Urinary bladder (tissue), 4 donors: ENCODE results near the gene DNAAF2. TPM values are rescaled to one million over a fixed set of nuclear protein-coding genes. Genes with fewer than 3 reads are reported as not detected.
"Not testable (repeated sequence)": the region's sequence is repeated elsewhere in the genome, so short reads cannot be mapped to it uniquely, and the experiment has no call there.

Experiments
- DNase-seq: peaks from one replicate; pipeline ENCODE4 v3.0.0-alpha.2; 2015; ENCODE audit errors: extremely low spot score
- H3K27ac ChIP-seq: one replicate; pipeline ENCODE4 v1.5.1; 2013; ENCODE audit warnings: low read depth, mild to moderate bottlenecking, moderate library complexity
- H3K36me3 ChIP-seq: one replicate; pipeline ENCODE4 v1.6.1; 2013; ENCODE audit warnings: mild to moderate bottlenecking, moderate library complexity; ENCODE audit not compliant: insufficient read depth
- H3K4me1 ChIP-seq: one replicate; pipeline ENCODE4 v1.6.1; 2013; ENCODE audit warnings: mild to moderate bottlenecking, moderate library complexity; ENCODE audit not compliant: insufficient read depth
- H3K4me3 ChIP-seq: one replicate; pipeline ENCODE4 v1.5.1; 2013; ENCODE audit warnings: low read depth, low read length
- WGBS: extraction: QIAGEN DNeasy Blood & Tissue Kit; methylation state at CpG from one replicate; pipeline ENCODE4 v1.1.7; 2013; 5-methylcytosine and 5-hydroxymethylcytosine counted together
- polyA plus RNA-seq: library from polyadenylated mRNA; stranded (reverse); fragments of 200-250 nt; gene quantifications from one replicate; pipeline ENCODE4 v1.2.3, GENCODE V29; 2013
- total RNA-seq: library from RNA; depleted of rRNA; stranded (reverse); fragments of >200 nt; gene quantifications from one replicate; pipeline ENCODE4 v1.2.3, GENCODE V29; 2014
- donor health status: healthy with polysubstance abuse.
- donor health status: healthy.

DNAAF2 gene
- total and polyA plus RNA-seq, 2 donors = 6.4 to 9.1 TPM

- 86% methylated on average over 2 of the region's 2 CpGs for WGBS
- H3K36me3 ChIP-seq = peaks cover 2% of the 10 kb centered on the region
- no peak overlapping the region for H3K4me3 ChIP-seq
Observed at GRCh38 chr14:49614196-49614595, 20.8 kb downstream of the DNAAF2 start.

DNA sequence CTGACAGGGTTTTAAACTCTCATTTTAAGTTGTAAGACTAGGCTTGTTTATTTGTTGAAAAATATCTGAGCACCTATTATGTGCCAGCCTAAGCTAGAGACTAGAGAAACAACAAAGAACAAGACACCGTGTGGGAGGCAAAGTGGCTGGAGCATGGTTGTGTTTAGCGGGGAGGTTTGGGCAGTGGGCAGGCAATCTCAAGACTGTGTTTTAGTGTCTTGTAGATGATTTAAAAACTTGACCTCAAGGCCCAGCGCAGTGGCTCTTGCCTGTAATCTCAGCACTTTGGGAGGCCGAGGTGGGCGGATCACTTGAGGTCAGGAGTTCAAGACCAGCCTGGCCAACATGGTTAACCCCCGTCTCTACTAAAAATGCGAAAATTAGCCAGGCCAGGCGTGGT is 22.4 kb downstream of the DNAAF2 start:
- Histone ChIP-seq H3K36me3 (peaks cover 2% of the 10 kb centered on the region), H3K4me3 (no peak overlapping the region), H3K27ac (no peak overlapping the region), H3K4me1 (no peaks in the 10 kb centered on the region)
- 90% methylated on average over 8 of the region's 8 CpGs for WGBS
- no peak for DNase-seq

More at GRCh38 chr14:49614196-49614595, 20.8 kb downstream of the DNAAF2 start:
- H3K27ac ChIP-seq = no peak overlapping the region
- H3K4me1 ChIP-seq = no peaks in the 10 kb centered on the region
- no peak for DNase-seq

GRCh38 chr14:49612251-49612650 is 22.8 kb downstream of the DNAAF2 start:
- H3K4me3 ChIP-seq = no peak overlapping the region
- no peak for DNase-seq

GRCh38 chr14:49607583-49607982 is 27.5 kb downstream of the DNAAF2 start:
- WGBS = 96% methylated on average over 6 of the region's 6 CpGs
- H3K4me3 ChIP-seq = no peak overlapping the region
- no peak overlapping the region for H3K27ac ChIP-seq
- H3K4me1 ChIP-seq = no peaks in the 10 kb centered on the region
- no peaks in the 10 kb centered on the region for H3K36me3 ChIP-seq
- DNase-seq = no peak

More at GRCh38 chr14:49612251-49612650, 22.8 kb downstream of the DNAAF2 start:
- H3K27ac ChIP-seq = no peak overlapping the region
- no peaks in the 10 kb centered on the region for H3K4me1 ChIP-seq
- 90% methylated on average over 4 of the region's 4 CpGs for WGBS
- H3K36me3 ChIP-seq = peaks cover 2% of the 10 kb centered on the region

DNA sequence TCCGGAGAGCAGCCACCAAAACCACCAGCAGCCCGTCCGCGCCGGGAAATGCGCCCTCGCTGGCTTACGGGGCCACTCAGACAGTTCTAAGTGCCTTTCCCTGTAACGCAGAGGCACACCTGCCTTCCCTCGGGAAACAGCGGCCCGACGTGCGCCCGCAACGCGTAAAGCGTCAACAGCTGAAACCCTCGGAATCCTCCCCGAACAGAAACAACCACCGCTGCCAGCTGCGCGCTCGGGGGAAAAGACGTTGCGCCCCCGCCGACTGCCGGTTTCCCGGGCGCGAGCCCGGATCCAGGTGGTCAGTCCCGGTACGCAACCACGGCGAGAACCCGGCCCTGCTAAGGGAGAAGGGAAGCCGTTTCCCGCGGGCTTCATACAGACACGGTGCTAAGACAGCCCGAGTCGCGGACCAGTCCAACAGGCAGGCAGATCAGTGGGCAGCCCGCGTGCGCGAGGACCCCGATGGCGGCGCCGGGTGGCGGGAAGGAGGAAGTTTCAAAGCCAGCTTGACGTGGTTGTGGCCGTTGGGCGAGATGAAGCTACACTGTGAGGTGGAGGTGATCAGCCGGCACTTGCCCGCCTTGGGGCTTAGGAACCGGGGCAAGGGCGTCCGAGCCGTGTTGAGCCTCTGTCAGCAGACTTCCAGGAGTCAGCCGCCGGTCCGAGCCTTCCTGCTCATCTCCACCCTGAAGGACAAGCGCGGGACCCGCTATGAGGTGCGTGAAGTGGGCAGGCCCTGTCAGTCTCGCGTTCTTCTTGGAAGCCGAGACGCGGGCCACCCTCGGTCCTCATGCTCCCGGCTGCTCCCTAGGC is 36.4 kb downstream of the DNAAF2 start, which contains the start of gene LRR1:
TSS of gene LRR1 (plus strand) at position 456 of the 816 bp plus-strand sequence. CDS start at position 537, 81 bp downstream.
- Histone ChIP-seq H3K36me3 (no peaks in the 10 kb centered on the region), H3K4me1 (no peaks in the 10 kb centered on the region), H3K4me3 (peak within 1 kb of the TSS; percentile 68), H3K27ac (peak within 1 kb of the TSS; percentile 88)
- WGBS = under 1% methylated on average over 77 of the region's 77 CpGs
- DNase-seq = peak; percentile 62

- no peak for DNase-seq
- under 1% methylated on average over 15 of the region's 15 CpGs for WGBS
- Histone ChIP-seq H3K4me3 (peak overlapping the region; percentile 68), H3K27ac (peak overlapping the region; percentile 88), H3K36me3 (no peaks in the 10 kb centered on the region), H3K4me1 (no peaks in the 10 kb centered on the region)
Observed at GRCh38 chr14:49598189-49598484, 36.9 kb downstream of the DNAAF2 start.

GRCh38 chr14:49594347-49595091 is 40.5 kb downstream of the DNAAF2 start:
- WGBS = 11% methylated on average over 4 of the region's 4 CpGs
- H3K4me1 ChIP-seq = no peaks in the 10 kb centered on the region
- no peak overlapping the region for H3K27ac ChIP-seq
- no peak overlapping the region for H3K4me3 ChIP-seq
- no peak for DNase-seq
- no peaks in the 10 kb centered on the region for H3K36me3 ChIP-seq

DNA sequence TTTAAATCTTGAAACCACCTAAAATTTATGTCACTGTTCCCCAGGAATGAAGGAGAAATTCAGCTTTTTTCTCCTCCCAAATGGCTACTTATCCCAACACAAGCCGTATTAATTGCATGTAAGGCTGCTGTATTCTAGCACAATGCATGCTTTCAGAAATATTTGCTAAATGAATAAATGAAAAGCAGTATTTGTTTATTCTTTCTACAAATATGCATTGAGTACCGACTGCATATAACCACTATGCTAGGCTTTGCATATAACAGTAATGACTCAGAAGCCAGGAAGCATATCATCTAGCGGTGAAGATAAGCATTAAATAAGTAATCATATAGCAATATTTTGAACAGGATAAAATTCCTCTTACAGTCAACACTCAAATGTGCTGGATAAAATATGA is 42.0 kb downstream of the DNAAF2 start:
- H3K4me1 ChIP-seq = no peaks in the 10 kb centered on the region
- no peak overlapping the region for H3K4me3 ChIP-seq
- 59% methylated on average over 3 of the region's 3 CpGs for WGBS
- H3K36me3 ChIP-seq = no peaks in the 10 kb centered on the region
- no peak overlapping the region for H3K27ac ChIP-seq
- no peak for DNase-seq

GRCh38 chr14:49589387-49589786 is 45.7 kb downstream of the DNAAF2 start:
- DNase-seq = no peak
- H3K27ac ChIP-seq = no peak overlapping the region
- no peaks in the 10 kb centered on the region for H3K4me1 ChIP-seq
- H3K4me3 ChIP-seq = no peak overlapping the region
- H3K36me3 ChIP-seq = no peaks in the 10 kb centered on the region
- WGBS = 86% methylated on average over 3 of the region's 3 CpGs

DNA sequence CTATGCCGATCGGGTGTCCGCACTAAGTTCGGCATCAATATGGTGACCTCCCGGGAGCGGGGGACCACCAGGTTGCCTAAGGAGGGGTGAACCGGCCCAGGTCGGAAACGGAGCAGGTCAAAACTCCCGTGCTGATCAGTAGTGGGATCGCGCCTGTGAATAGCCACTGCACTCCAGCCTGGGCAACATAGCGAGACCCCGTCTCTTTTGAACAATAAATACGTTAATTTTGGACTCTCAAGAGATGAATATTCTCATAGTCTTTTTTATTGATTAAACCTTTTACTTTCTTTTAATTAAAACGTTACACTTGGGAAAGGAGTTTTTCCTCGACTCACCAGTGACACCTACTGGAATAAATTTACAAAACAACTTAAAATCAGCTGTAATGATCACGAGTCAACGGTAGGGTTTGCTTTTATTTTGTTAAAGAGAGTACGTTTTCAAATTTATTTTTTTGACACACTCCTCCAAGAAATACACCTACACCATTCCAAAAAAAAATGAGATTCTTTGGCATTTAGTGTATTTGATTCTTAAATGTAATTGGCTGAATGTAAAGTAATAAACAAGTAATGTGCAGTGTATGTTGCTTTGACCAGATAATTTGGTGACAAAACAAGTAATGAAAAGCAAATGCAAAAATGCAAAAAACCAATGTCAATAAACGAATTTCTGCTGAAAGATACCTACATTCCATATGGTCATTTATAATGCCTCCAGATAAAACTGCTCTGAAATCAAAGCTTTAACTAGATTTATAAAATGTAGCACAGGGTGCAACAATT is 48.2 kb downstream of the DNAAF2 start:
- Histone ChIP-seq H3K27ac (no peak overlapping the region), H3K4me3 (no peak overlapping the region), H3K4me1 (no peaks in the 10 kb centered on the region), H3K36me3 (peaks cover 5% of the 10 kb centered on the region)
- peak; percentile 66 for DNase-seq
- WGBS = under 1% methylated on average over 11 of the region's 21 CpGs

DNA sequence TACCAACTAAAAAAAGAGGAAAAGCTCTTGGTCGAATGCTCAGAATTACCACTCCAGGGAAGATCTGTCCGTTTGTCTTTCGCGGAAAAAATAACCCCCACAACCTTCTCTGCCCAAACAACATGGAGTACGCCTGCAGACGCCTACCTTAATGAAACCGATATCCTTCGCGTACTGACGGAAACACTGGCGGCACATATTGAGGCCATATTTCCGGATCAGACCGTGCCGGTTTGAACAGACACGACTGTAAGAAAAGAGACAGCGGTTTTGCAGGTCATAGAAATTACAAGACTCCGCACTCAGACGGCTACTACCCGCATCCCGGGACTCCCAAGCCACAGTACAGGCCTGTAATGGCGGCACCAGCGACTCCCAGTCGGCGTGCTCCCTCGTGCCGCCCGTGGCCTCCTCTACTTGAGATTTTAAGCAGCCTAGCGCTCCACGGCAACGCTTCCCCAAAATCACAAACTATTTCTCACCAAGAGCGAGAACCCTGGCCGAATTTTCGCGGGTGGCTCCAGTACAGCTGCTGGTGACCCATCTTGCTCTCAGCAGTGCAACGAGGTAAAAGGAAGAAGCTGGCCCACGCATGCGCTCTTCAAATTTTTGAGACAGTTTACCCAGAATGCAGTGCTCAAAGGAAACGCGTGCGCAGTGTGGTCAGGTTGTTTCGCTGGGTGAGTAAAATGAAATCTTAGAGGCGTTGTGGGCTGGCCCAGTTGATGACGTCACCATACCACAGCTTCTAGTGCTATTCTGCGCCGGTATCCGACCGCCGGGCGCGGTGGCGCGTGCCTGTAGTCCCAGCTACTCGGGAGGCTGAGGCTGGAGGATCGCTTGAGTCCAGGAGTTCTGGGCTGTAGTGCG is 49.0 kb downstream of the DNAAF2 start, which contains the start of gene RPS29:
TSS of gene RPS29 (minus strand) at position 578 of the 870 bp plus-strand sequence. CDS start at position 544, 34 bp downstream.
- DNase-seq = peak; percentile 100
- Histone ChIP-seq H3K4me1 (no peaks in the 10 kb centered on the region), H3K4me3 (peak within 1 kb of the TSS; percentile 79), H3K36me3 (peaks cover 5% of the 10 kb centered on the region), H3K27ac (peak within 1 kb of the TSS; percentile 87)
- WGBS = under 1% methylated on average over 54 of the region's 55 CpGs

- H3K4me1 ChIP-seq, H3K36me3 ChIP-seq, DNase-seq, H3K27ac ChIP-seq: not testable (repeated sequence)
- WGBS = 15% methylated on average over 32 of the region's 32 CpGs
- peak overlapping the region; percentile 79 for H3K4me3 ChIP-seq
Observed at GRCh38 chr14:49584981-49585640, 49.9 kb downstream of the DNAAF2 start.
